Stomach (tissue), 4 donors: ENCODE results near the gene ANKRD6.

Experiments used
- EP300 ChIP-seq: sonication (generic); formaldehyde crosslinking; IDR thresholded peaks from one replicate; pipeline ENCODE4 v1.6.1; 2017; ENCODE audit warnings: antibody characterized with exemption
- POLR2AphosphoS5 ChIP-seq, 3 donors: sonication (generic); formaldehyde crosslinking; IDR thresholded peaks; one replicate each; pipeline ENCODE4 v1.6.1; 2016; ENCODE audit warnings: antibody characterized with exemption in 3 of 3

GRCh38 chr6:89433252-89434149 is 549 bp downstream of the ANKRD6 start:
- TF ChIP-seq POLR2AphosphoS5 (IDR thresholded peaks at IDR 0.05): no peak
- no peak for TF ChIP-seq EP300
